HepG2 (cell line): ENCODE measurements around the gene PTCD1. TPM values are rescaled to one million over a fixed set of nuclear protein-coding genes. Genes with fewer than 3 reads are reported as not detected.
A peak's percentile ranks its signal among the peaks of the same experiment; 100 is the strongest.

Experiments used
- ATAC-seq: fragments of 200-7000 bp; cut with Tn5 transposase; 3 replicates; pipeline ENCODE4 v1.9.1; 2020; ENCODE audit warnings: mild to moderate bottlenecking, moderate library complexity
- BruUV-seq: library from RNA; stranded (reverse); fragments of 400-500 nt; replicated peaks from 2 replicates; lab custom pipeline; 2021; lab: Mats Ljungman, UMichigan
- CTCF ChIA-PET: fragments of 300-600 bp; formaldehyde crosslinking; extraction: SDS; loops from one replicate; lab custom pipeline; 2021; ENCODE audit warnings: low total read pairs, inconsistent platforms, low intra/inter-chr PET ratio; lab: Yijun Ruan, JAX
- POLR2A ChIA-PET: fragments of 350-600 bp; sonication (Branson Sonifier 250); formaldehyde crosslinking; loops from one replicate; lab custom pipeline; 2020; ENCODE audit warnings: antibody characterized with exemption, inconsistent platforms; lab: Yijun Ruan, JAX
- DNase-seq: peaks from one replicate; pipeline ENCODE4 v3.0.0-alpha.2; 2015; ENCODE audit warnings: low spot score
- FAIRE-seq: peaks from 3 replicates; lab custom pipeline; 2011; peaks lifted over from hg19 to GRCh38; lab: Jason Lieb, UNC
- H2AFZ ChIP-seq: one replicate; pipeline ENCODE4 v1.6.1; 2011; ENCODE audit warnings: low read length, inconsistent platforms
- H3K27ac ChIP-seq: fragments of 300-600 bp; 3 replicates; pipeline ENCODE4 v1.8.0; 2011; ENCODE audit warnings: mixed run types, mild to moderate bottlenecking, mixed read lengths, low read length, inconsistent platforms; ENCODE audit not compliant: insufficient read depth; ENCODE audit errors: extremely low read length
- H3K27me3 ChIP-seq, 2 experiments: fragments of 200-600 bp in 1 of 2; 2 replicates in 1 of 2; 3 replicates in 1 of 2; pipeline versions ENCODE4 v1.6.0 to v1.8.0; 2011; ENCODE audit warnings: low read length in 2 of 2, mild to moderate bottlenecking in 2 of 2, moderate library complexity in 2 of 2, inconsistent platforms in 1 of 2; ENCODE audit not compliant: insufficient read depth in 2 of 2, control insufficient read depth in 1 of 2
- H3K36me3 ChIP-seq, 2 experiments: fragments of 200-600 bp in 1 of 2; replicated peaks in 1 of 2; 2 replicates in 1 of 2; 3 replicates in 1 of 2; pipeline versions ENCODE4 v1.5.1 to v1.8.0; 2011; ENCODE audit warnings: low read length in 2 of 2, inconsistent platforms in 1 of 2; ENCODE audit not compliant: insufficient read depth in 2 of 2, control insufficient read depth in 1 of 2
- H3K4me1 ChIP-seq: 2 replicates; pipeline ENCODE4 v1.5.1; 2012; ENCODE audit warnings: low read length, inconsistent platforms; ENCODE audit not compliant: insufficient read depth
- H3K4me2 ChIP-seq: 2 replicates; pipeline ENCODE4 v1.6.0; 2011; ENCODE audit warnings: low read depth, low read length, inconsistent platforms
- H3K4me3 ChIP-seq, 3 experiments: fragments of 200-600 bp in 1 of 3; sonication (generic), shearing (Covaris generic) in 1 of 3; replicated peaks in 1 of 3; 2 replicates each; pipeline ENCODE4 v1.5.1; 2011 to 2016; ENCODE audit warnings: low read length in 3 of 3, inconsistent platforms in 2 of 3, low read depth in 2 of 3, mild to moderate bottlenecking in 2 of 3, control low read depth in 1 of 3, mixed read lengths in 1 of 3; ENCODE audit not compliant: insufficient read depth in 1 of 3
- H3K79me2 ChIP-seq: one replicate; pipeline ENCODE4 v1.6.1; 2011; ENCODE audit warnings: low read length, inconsistent platforms; ENCODE audit not compliant: insufficient read depth
- H3K9ac ChIP-seq: 2 replicates; pipeline ENCODE4 v1.6.0; 2011; ENCODE audit warnings: mild to moderate bottlenecking, low read depth, low read length, inconsistent platforms; ENCODE audit not compliant: insufficient read depth
- H3K9me3 ChIP-seq: 2 replicates; pipeline ENCODE4 v1.5.1; 2012; ENCODE audit warnings: mild to moderate bottlenecking, low read length
- H4K20me1 ChIP-seq: 2 replicates; pipeline ENCODE4 v1.6.0; 2011; ENCODE audit warnings: inconsistent platforms, mild to moderate bottlenecking, low read length, moderate library complexity; ENCODE audit not compliant: insufficient read depth
- AGO2 ChIP-seq: fragments of 200-400 bp; formaldehyde crosslinking; optimal IDR thresholded peaks from 2 replicates; pipeline ENCODE3; 2017; ENCODE audit warnings: mild to moderate bottlenecking, low read depth, low read length, moderate library complexity
- HNRNPH1 ChIP-seq: fragments of 200-400 bp; formaldehyde crosslinking; optimal IDR thresholded peaks from 2 replicates; pipeline ENCODE3; 2017; ENCODE audit warnings: mild to moderate bottlenecking, low read depth, low read length
- ISL2 ChIP-seq: sonication (generic); formaldehyde crosslinking; IDR thresholded peaks from 2 replicates; pipeline ENCODE4 v1.5.0; 2020; ENCODE audit warnings: missing genetic modification reagents
- KDM2A ChIP-seq: sonication (generic); formaldehyde crosslinking; IDR thresholded peaks from 2 replicates; pipeline ENCODE4 v1.4.0; 2020; ENCODE audit warnings: low read depth, missing genetic modification reagents, borderline replicate concordance
- NR1H2 ChIP-seq: sonication (generic); formaldehyde crosslinking; IDR thresholded peaks from 2 replicates; pipeline ENCODE4 v1.8.1; 2022; ENCODE audit warnings: low read depth, missing genetic modification reagents, borderline replicate concordance
- PITX1 ChIP-seq: sonication (generic); formaldehyde crosslinking; IDR thresholded peaks from 2 replicates; pipeline ENCODE4 v1.5.1; 2020; ENCODE audit warnings: mild to moderate bottlenecking, missing genetic modification reagents
- POLR2AphosphoS5 ChIP-seq: IDR thresholded peaks from 2 replicates; pipeline ENCODE4 v1.6.1; 2012; ENCODE audit warnings: low read depth, low read length
- RBFOX2 ChIP-seq: fragments of 200-400 bp; formaldehyde crosslinking; IDR thresholded peaks from 2 replicates; pipeline ENCODE4 v1.6.1; 2017; ENCODE audit warnings: low read depth, mild to moderate bottlenecking, low read length
- RBM22 ChIP-seq: fragments of 200-400 bp; formaldehyde crosslinking; optimal IDR thresholded peaks from 2 replicates; pipeline ENCODE3; 2017; ENCODE audit warnings: mild to moderate bottlenecking, low read length, moderate library complexity
- SNAPC5 ChIP-seq: sonication (generic); formaldehyde crosslinking; IDR thresholded peaks from 2 replicates; pipeline ENCODE4 v1.8.1; 2023; ENCODE audit warnings: mild to moderate bottlenecking, missing genetic modification reagents, borderline replicate concordance
- ZNF576 ChIP-seq: sonication (generic); formaldehyde crosslinking; IDR thresholded peaks from 2 replicates; pipeline ENCODE4 v1.4.0; 2020; ENCODE audit warnings: mild to moderate bottlenecking, missing genetic modification reagents
- WGBS: methylation state at CpG from one replicate; pipeline ENCODE4 v1.1.6; 2017; ENCODE audit warnings: low lambda C conversion rate; 5-methylcytosine and 5-hydroxymethylcytosine counted together
- in situ Hi-C: cut with HindIII; loops from 2 replicates; pipeline ENCODE4 v1.10.0; 2017; ENCODE audit warnings: low pct_unique_long_range_greater_than_20kb; ENCODE audit not compliant: extremely low pct_ligation_motif_present
- intact Hi-C: fragments of 100-400 bp; cut with micrococcal nuclease; formaldehyde crosslinking; loops from one replicate; pipeline ENCODE4 v1.10.0; 2022; ENCODE audit not compliant: unreplicated experiment
- polyA plus RNA-seq, 8 experiments: library from polyadenylated mRNA; depleted of rRNA in 3 of 8; stranded (reverse) in 7 of 8; unstranded in 1 of 8; fragments of >200 nt; fragmentation: Illumina TruSeq in 4 of 8; extraction: Trizol in 4 of 8; gene quantifications; 2 replicates each; pipeline versions ENCODE4 v1.2.1 to v1.2.3, GENCODE V29; 2011 to 2016; ENCODE audit warnings: low read depth in 4 of 8, missing spikeins in 1 of 8, mixed read lengths in 1 of 8; ENCODE audit not compliant: insufficient read depth in 1 of 8
- total RNA-seq, 5 experiments: library from RNA; depleted of rRNA; stranded (reverse); fragments of >200 nt; fragmentation: Illumina TruSeq; extraction: Trizol; gene quantifications; 2 replicates each; pipeline ENCODE4 v1.2.3, GENCODE V29; 2016; ENCODE audit warnings: low read depth in 1 of 5
- TF ChIP-seq, protein P1 (sequence below): sonication (generic); formaldehyde crosslinking; IDR thresholded peaks from 2 replicates; pipeline ENCODE4 v1.5.1; 2020; ENCODE audit warnings: mild to moderate bottlenecking, missing genetic modification reagents, moderate library complexity

PTCD1 gene
- total and polyA plus RNA-seq, 2 of the 13 experiments (the other 11 are each of a cell fraction or from before 2014, with no cell fraction given), result 3.0 to 8.4 TPM

- H3K27me3 ChIP-seq, result no peaks in the 10 kb centered on the region
- H3K9ac ChIP-seq, result no peak overlapping the region
- no peak overlapping the region for H3K4me3 ChIP-seq
- intact Hi-C loops (no loop called here), in situ Hi-C loops (no loop called here)
- DNase-seq (no peak), ATAC-seq (no peak), FAIRE-seq (no peak)
- 99% methylated on average over 27 of the region's 30 CpGs for WGBS
- H3K36me3 ChIP-seq, result peaks cover 22 to 72% of the 10 kb centered on the region in 2 experiments
- TF ChIP-seq AGO2 (peak; percentile 34), NR1H2 (no peak), HNRNPH1 (no peak), POLR2AphosphoS5 (0 out of 2 replicates have a peak, but pooled peaks have one; percentile 15), ZNF576 (no peak), PITX1 (CRISPR knock-in tag) (no peak)
- H3K79me2 ChIP-seq, result no peaks in the 10 kb centered on the region
- H2AFZ ChIP-seq, result no peak overlapping the region
- H3K9me3 ChIP-seq, result no peaks in the 10 kb centered on the region
- no peak overlapping the region for H3K4me2 ChIP-seq
- no peaks in the 10 kb centered on the region for H4K20me1 ChIP-seq
- ChIA-PET POLR2A (interaction anchor here (0.7 kb wide), 1 partner anchor 8 kb away, joined by 3 read pairs; no protein-coding TSS in a partner anchor), CTCF (no interaction called here)
- no peak overlapping the region for H3K27ac ChIP-seq
- H3K4me1 ChIP-seq, result no peaks in the 10 kb centered on the region
- BruUV-seq, result no TSS peak
Measured at GRCh38 chr7:99393355-99394187, 45.0 kb downstream of the PTCD1 start.

DNA sequence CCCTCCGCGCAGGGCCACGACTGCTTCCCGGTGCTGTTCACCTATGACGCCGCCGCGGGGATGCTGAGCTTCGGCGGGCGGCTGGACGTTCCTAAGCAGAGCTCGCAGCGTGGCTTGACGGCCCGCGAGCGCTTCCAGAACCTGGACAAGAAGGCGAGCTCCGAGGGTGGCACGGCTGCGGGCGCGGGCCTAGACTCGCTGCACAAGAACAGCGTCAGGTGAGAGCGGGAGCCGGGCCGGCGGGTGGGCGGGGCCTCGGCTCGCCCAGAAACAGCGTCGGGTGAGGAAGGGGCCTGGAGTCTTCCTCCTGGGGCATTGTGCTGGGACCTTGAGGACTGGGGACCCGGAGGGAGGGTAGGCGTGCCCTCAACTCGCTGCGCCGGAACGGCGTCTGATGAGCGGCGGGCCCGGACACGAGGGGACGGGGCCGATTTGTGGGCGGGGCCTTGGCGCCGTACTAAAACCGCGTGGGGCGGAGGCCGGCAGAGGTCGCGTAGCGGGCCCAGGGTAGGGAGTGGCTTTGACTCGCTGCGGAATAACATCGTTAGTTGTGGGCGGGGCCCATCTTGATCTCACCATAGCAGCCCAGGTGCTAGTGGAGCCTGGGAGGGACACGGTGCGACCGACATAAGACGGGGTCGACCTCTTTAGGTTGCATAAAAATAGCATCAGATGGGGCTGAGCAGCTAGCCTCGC lies 45.8 kb downstream of the PTCD1 start:
- no peak overlapping the region for H3K27ac ChIP-seq
- TF ChIP-seq RBFOX2 (peak; percentile 77), AGO2 (peak; percentile 94), SNAPC5 (CRISPR knock-in tag) (no peak), RBM22 (peak; percentile 61), ISL2 (CRISPR knock-in tag) (no peak), KDM2A (0 out of 2 replicates have a peak, but pooled peaks have one; percentile 22)
- TF ChIP-seq, protein P1, sequence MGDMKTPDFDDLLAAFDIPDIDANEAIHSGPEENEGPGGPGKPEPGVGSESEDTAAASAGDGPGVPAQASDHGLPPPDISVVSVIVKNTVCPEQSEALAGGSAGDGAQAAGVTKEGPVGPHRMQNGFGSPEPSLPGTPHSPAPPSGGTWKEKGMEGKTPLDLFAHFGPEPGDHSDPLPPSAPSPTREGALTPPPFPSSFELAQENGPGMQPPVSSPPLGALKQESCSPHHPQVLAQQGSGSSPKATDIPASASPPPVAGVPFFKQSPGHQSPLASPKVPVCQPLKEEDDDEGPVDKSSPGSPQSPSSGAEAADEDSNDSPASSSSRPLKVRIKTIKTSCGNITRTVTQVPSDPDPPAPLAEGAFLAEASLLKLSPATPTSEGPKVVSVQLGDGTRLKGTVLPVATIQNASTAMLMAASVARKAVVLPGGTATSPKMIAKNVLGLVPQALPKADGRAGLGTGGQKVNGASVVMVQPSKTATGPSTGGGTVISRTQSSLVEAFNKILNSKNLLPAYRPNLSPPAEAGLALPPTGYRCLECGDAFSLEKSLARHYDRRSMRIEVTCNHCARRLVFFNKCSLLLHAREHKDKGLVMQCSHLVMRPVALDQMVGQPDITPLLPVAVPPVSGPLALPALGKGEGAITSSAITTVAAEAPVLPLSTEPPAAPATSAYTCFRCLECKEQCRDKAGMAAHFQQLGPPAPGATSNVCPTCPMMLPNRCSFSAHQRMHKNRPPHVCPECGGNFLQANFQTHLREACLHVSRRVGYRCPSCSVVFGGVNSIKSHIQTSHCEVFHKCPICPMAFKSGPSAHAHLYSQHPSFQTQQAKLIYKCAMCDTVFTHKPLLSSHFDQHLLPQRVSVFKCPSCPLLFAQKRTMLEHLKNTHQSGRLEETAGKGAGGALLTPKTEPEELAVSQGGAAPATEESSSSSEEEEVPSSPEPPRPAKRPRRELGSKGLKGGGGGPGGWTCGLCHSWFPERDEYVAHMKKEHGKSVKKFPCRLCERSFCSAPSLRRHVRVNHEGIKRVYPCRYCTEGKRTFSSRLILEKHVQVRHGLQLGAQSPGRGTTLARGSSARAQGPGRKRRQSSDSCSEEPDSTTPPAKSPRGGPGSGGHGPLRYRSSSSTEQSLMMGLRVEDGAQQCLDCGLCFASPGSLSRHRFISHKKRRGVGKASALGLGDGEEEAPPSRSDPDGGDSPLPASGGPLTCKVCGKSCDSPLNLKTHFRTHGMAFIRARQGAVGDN (CRISPR knock-in tag), result 0 out of 2 replicates have a peak, but pooled peaks have one; percentile 16

More for the DNA sequence above, 45.8 kb downstream of the PTCD1 start:
- CTCF ChIA-PET, result no interaction called here
- intact Hi-C loops (no loop called here), in situ Hi-C loops (no loop called here)
- Histone ChIP-seq H3K9me3 (no peaks in the 10 kb centered on the region), H3K9ac (no peak overlapping the region), H4K20me1 (no peaks in the 10 kb centered on the region), H3K79me2 (no peaks in the 10 kb centered on the region), H3K36me3 (peaks cover 25 to 72% of the 10 kb centered on the region in 2 experiments), H3K27me3 (no peaks in the 10 kb centered on the region), H2AFZ (no peak overlapping the region), H3K4me3 (no peak overlapping the region), H3K4me1 (no peaks in the 10 kb centered on the region), H3K4me2 (no peak overlapping the region)
- BruUV-seq, result no TSS peak
- 97% methylated on average over 68 of the region's 68 CpGs for WGBS
- FAIRE-seq, result no peak
- ATAC-seq, result no peak
- POLR2A ChIA-PET, result interaction anchor here (0.7 kb wide), 1 partner anchor 9 kb away, joined by 3 read pairs; no protein-coding TSS in a partner anchor
- DNase-seq, result no peak
